Natural killer cell (primary cell): ENCODE measurements around the gene KIAA1958. TPM values are rescaled to one million over a fixed set of nuclear protein-coding genes. Genes with fewer than 3 reads are reported as not detected.
A peak's percentile ranks its signal among the peaks of the same experiment; 100 is the strongest.

Source experiments
- ATAC-seq, 3 donors: fragments of 150-1000 bp in 2 of 3; fragments of 200-7000 bp in 1 of 3; cut with Tn5 transposase; 1 replicate in 1 of 3; 2 replicates in 2 of 3; pipeline ENCODE4 v1.10.0; 2021; ENCODE audit warnings: mild to moderate bottlenecking in 2 of 3, moderate library complexity in 2 of 3
- DNase-seq, 2 donors: peaks; one replicate each; pipeline versions ENCODE4 v3.0.0 to v3.0.0-alpha.2; 2013 to 2021; ENCODE audit warnings: mixed read lengths in 1 of 2
- H3K27ac ChIP-seq: one replicate; pipeline ENCODE4 v1.5.1; 2013; ENCODE audit warnings: mild to moderate bottlenecking, low read length
- H3K27me3 ChIP-seq: one replicate; pipeline ENCODE4 v1.6.1; 2013; ENCODE audit warnings: low read length; ENCODE audit not compliant: control insufficient read depth, insufficient read depth
- H3K36me3 ChIP-seq: one replicate; pipeline ENCODE4 v1.6.1; 2013; ENCODE audit warnings: low read length; ENCODE audit not compliant: control insufficient read depth, insufficient read depth
- H3K4me1 ChIP-seq: one replicate; pipeline ENCODE4 v1.6.1; 2013; ENCODE audit warnings: low read length; ENCODE audit not compliant: control insufficient read depth, insufficient read depth
- H3K4me3 ChIP-seq: one replicate; pipeline ENCODE4 v1.5.1; 2013; ENCODE audit warnings: low read length
- H3K9me3 ChIP-seq: one replicate; pipeline ENCODE4 v1.6.1; 2013; ENCODE audit warnings: low read length; ENCODE audit not compliant: control insufficient read depth, insufficient read depth
- H3K27ac Mint-ChIP-seq, 2 donors: one replicate each; pipeline ENCODE4 v1.8.0; 2022; ENCODE audit warnings: mild to moderate bottlenecking in 2 of 2, mixed read lengths in 2 of 2, moderate library complexity in 1 of 2
- H3K27me3 Mint-ChIP-seq, 2 donors: one replicate each; pipeline ENCODE4 v1.8.0; 2022; ENCODE audit warnings: low read depth in 2 of 2, mixed read lengths in 2 of 2
- H3K36me3 Mint-ChIP-seq: one replicate; pipeline ENCODE4 v1.8.0; 2022; ENCODE audit warnings: mixed read lengths
- H3K4me1 Mint-ChIP-seq, 2 donors: one replicate each; pipeline ENCODE4 v1.8.0; 2022; ENCODE audit warnings: mixed read lengths in 2 of 2
- H3K4me3 Mint-ChIP-seq: one replicate; pipeline ENCODE4 v1.8.0; 2022; ENCODE audit warnings: mild to moderate bottlenecking, moderate library complexity, mixed read lengths
- H3K9me3 Mint-ChIP-seq, 2 donors: one replicate each; pipeline ENCODE4 v1.8.0; 2022; ENCODE audit warnings: mixed read lengths in 2 of 2
- CTCF ChIP-seq: fragments of 200-600 bp; IDR thresholded peaks from one replicate; pipeline ENCODE4 v1.8.0; 2022; ENCODE audit warnings: antibody characterized with exemption
- WGBS: methylation state at CpG from one replicate; pipeline ENCODE4 v1.1.7; 2013; ENCODE audit warnings: missing lambda C conversion rate; ENCODE audit not compliant: insufficient coverage; 5-methylcytosine and 5-hydroxymethylcytosine counted together
- intact Hi-C: fragments of 100-400 bp; cut with micrococcal nuclease; formaldehyde crosslinking; loops from one replicate; pipeline ENCODE4 v1.14.2; 2022
- total RNA-seq, 4 donors: library from RNA; stranded (reverse); fragments of 120-200 nt in 1 of 4; gene quantifications; one replicate each; pipeline versions ENCODE4 v1.2.3 to v1.2.4, GENCODE V29; 2013 to 2022

KIAA1958 gene
- total RNA-seq, 3 donors from 2014 or later (not counting 1 experiment from before 2014, with no cell fraction given): 5.4 to 6.1 (median 5.5) TPM

GRCh38 chr9:112699230-112699629 is 212.6 kb downstream of the KIAA1958 start:
- WGBS: no CpG with 5 or more reads among the region's 5 CpGs
- H3K27ac ChIP-seq: no peak overlapping the region
- no peak for TF ChIP-seq CTCF
- H3K36me3 Mint-ChIP-seq: no peaks in the 10 kb centered on the region
- DNase-seq (peak in 1 of 2 donors; percentile 24), ATAC-seq (peak in 1 of 3 donors; percentile 41)
- peaks cover 4% of the 10 kb centered on the region for H3K4me1 ChIP-seq
- no peak overlapping the region for H3K4me3 ChIP-seq
- H3K27me3 ChIP-seq: no peaks in the 10 kb centered on the region
- H3K27ac Mint-ChIP-seq: no peak overlapping the region
- H3K27me3 Mint-ChIP-seq: no peaks in the 10 kb centered on the region
- H3K36me3 ChIP-seq: peaks cover 23% of the 10 kb centered on the region
- H3K4me1 Mint-ChIP-seq: peaks cover 0 to 10% of the 10 kb centered on the region in 2 donors
- no peaks in the 10 kb centered on the region for H3K9me3 ChIP-seq
- intact Hi-C loops: no loop called here
- no peak overlapping the region for H3K4me3 Mint-ChIP-seq
- no peaks in the 10 kb centered on the region for H3K9me3 Mint-ChIP-seq

- intact Hi-C loops: no loop called here
- DNase-seq: no peak
- Histone ChIP-seq H3K9me3 (no peaks in the 10 kb centered on the region), H3K36me3 (peaks cover 19% of the 10 kb centered on the region), H3K4me1 (peaks cover 4% of the 10 kb centered on the region), H3K27me3 (no peaks in the 10 kb centered on the region), H3K27ac (no peak overlapping the region), H3K4me3 (no peak overlapping the region)
- Mint-ChIP-seq H3K27ac (no peak overlapping the region), H3K27me3 (no peaks in the 10 kb centered on the region), H3K4me3 (no peak overlapping the region), H3K36me3 (no peaks in the 10 kb centered on the region), H3K9me3 (no peaks in the 10 kb centered on the region), H3K4me1 (peaks cover 0 to 10% of the 10 kb centered on the region in 2 donors)
- no peak for ATAC-seq
- TF ChIP-seq CTCF: no peak
Measured at GRCh38 chr9:112700085-112700484, 213.5 kb downstream of the KIAA1958 start.

GRCh38 chr9:112703304-112703703 is 216.7 kb downstream of the KIAA1958 start:
- H3K4me3 ChIP-seq: no peak overlapping the region
- no peak overlapping the region for H3K27ac Mint-ChIP-seq
- no peaks in the 10 kb centered on the region for H3K27me3 Mint-ChIP-seq
- H3K27ac ChIP-seq: no peak overlapping the region
- no peaks in the 10 kb centered on the region for H3K27me3 ChIP-seq
- no peaks in the 10 kb centered on the region for H3K9me3 Mint-ChIP-seq
- no peaks in the 10 kb centered on the region for H3K9me3 ChIP-seq
- H3K4me3 Mint-ChIP-seq: no peak overlapping the region
- peaks cover 8% of the 10 kb centered on the region for H3K36me3 ChIP-seq
- H3K4me1 ChIP-seq: peaks cover 4% of the 10 kb centered on the region
- peaks cover 7 to 13% of the 10 kb centered on the region in 2 donors for H3K4me1 Mint-ChIP-seq
- 97% methylated on average over 2 of the region's 2 CpGs for WGBS
- intact Hi-C loops: no loop called here
- DNase-seq (no peak), ATAC-seq (no peak)
- no peak for TF ChIP-seq CTCF
- H3K36me3 Mint-ChIP-seq: no peaks in the 10 kb centered on the region

GRCh38 chr9:112705768-112706427 is 219.3 kb downstream of the KIAA1958 start:
- Histone ChIP-seq H3K9me3 (no peaks in the 10 kb centered on the region), H3K27ac (no peak overlapping the region), H3K27me3 (no peaks in the 10 kb centered on the region), H3K4me3 (no peak overlapping the region), H3K36me3 (peaks cover 4% of the 10 kb centered on the region), H3K4me1 (no peaks in the 10 kb centered on the region)
- Mint-ChIP-seq H3K36me3 (no peaks in the 10 kb centered on the region), H3K27ac (peak overlapping the region in 1 of 2 donors; percentile 36), H3K27me3 (no peaks in the 10 kb centered on the region), H3K9me3 (no peaks in the 10 kb centered on the region), H3K4me3 (no peak overlapping the region), H3K4me1 (peaks cover 10 to 16% of the 10 kb centered on the region in 2 donors)
- intact Hi-C loops: no loop called here
- DNase-seq (no peak), ATAC-seq (no peak)
- no peak for TF ChIP-seq CTCF
- WGBS: 94% methylated on average over 6 of the region's 6 CpGs
